RWPE1 (cell line): ENCODE results near the gene STAG1.

Experiments used
- CTCF ChIA-PET: fragments of 350-600 bp; sonication (Branson Sonifier 250); formaldehyde crosslinking; extraction: SDS; loops from one replicate; lab custom pipeline; 2021; lab: Yijun Ruan, JAX
- POLR2A ChIA-PET: fragments of 400-600 bp; formaldehyde crosslinking; extraction: SDS; loops from one replicate; lab custom pipeline; 2020; ENCODE audit warnings: antibody characterized with exemption; ENCODE audit not compliant: low non-redundant PET; lab: Yijun Ruan, JAX
- DNase-seq: peaks from one replicate; pipeline ENCODE4 v3.0.0; 2012; ENCODE audit warnings: low spot score
- H3K27ac ChIP-seq: fragments of 450-650 bp; 2 replicates; pipeline ENCODE4 v1.5.1; 2017
- CTCF ChIP-seq: fragments of 450-650 bp; conservative IDR thresholded peaks from 2 replicates; pipeline ENCODE4 v1.5.1; 2017; ENCODE audit warnings: low read depth, mild to moderate bottlenecking

STAG1 gene

DNA sequence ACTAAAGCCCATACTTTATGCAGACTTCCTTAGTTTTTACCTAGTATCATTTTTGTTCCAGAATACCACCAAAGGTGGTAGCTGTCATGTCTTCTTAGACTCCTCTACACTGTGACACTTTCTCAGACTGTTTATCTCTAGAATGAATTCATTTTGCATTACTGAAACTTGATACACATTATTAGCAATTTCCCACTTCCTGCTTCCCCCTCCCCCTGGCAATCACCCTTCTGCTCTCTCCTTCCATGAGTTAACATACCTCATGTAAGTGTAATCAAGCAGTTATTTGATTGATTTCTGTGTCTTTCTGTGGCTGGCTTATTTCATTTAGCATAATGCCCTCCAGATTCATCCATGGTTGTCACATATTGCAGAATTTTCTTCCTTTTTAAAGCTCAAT lies 204.9 kb downstream of the STAG1 start:
- no peak for TF ChIP-seq CTCF
- H3K27ac ChIP-seq = no peak overlapping the region
- ChIA-PET POLR2A (no interaction called here), CTCF (no interaction called here)
- peak; percentile 7 for DNase-seq

GRCh38 chr3:136546720-136547119 lies 205.5 kb downstream of the STAG1 start:
- H3K27ac ChIP-seq = no peak overlapping the region

GRCh38 chr3:136545664-136546268 lies 206.4 kb downstream of the STAG1 start:
- TF ChIP-seq CTCF = no peak
- DNase-seq = no peak
- H3K27ac ChIP-seq = no peak overlapping the region
- POLR2A ChIA-PET = no interaction called here
- CTCF ChIA-PET = interaction anchor here (0.6 kb wide), 1 partner anchor 62 kb away, joined by 6 read pairs; no protein-coding TSS in a partner anchor

More at GRCh38 chr3:136546720-136547119, 205.5 kb downstream of the STAG1 start:
- ChIA-PET POLR2A (no interaction called here), CTCF (no interaction called here)
- no peak for DNase-seq
- TF ChIP-seq CTCF = no peak

- no peak for DNase-seq
- no peak for TF ChIP-seq CTCF
- ChIA-PET POLR2A (no interaction called here), CTCF (interaction anchor here (0.7 kb wide), 2 partner anchors 37 to 1534 kb away, joined by 5 to 7 read pairs; no protein-coding TSS in a partner anchor)
- H3K27ac ChIP-seq = no peak overlapping the region
These were observed 207.6 kb downstream of the STAG1 start for GRCh38 chr3:136544532-136544931.

DNA sequence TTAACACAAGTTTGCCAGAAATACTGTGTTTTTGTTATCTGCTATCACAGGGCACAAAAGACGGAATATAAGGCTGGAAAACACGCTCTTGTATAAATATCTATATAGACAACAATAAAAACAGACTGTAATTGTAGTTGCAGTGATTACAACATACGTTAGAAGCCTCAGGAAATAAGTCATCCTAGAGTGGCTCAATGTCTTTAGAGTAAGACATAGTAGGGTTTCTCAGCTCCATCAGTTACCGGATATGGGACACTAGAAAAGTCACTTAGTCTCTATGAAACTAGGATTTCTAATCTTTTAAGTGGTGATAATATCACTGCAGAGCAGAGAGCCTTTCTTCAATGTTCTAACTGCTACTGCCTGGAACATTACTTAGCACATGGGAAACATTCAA lies 208.8 kb downstream of the STAG1 start:
- CTCF ChIA-PET = interaction anchor here (0.7 kb wide), 1 partner anchor 45 kb away, joined by 3 read pairs; no protein-coding TSS in a partner anchor
- TF ChIP-seq CTCF = no peak
- DNase-seq = no peak
- POLR2A ChIA-PET = no interaction called here
- H3K27ac ChIP-seq = no peak overlapping the region

DNA sequence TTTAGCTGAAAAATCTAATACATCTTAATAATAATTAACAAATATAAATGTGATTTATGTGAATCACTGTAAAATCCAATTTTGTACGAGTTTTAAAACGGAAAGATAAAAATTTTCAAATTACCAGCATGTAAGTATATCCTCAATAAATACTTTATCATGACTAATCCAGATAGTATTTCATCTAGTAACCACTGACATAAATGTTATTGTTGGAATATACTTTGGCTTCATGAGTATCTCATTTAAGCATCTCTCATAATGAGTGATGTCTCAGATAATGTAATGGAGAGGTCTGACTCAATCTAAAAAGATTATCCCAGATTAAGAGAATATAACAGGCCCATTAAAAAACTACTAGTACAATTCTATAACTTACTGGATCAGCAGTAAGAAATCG lies 216.3 kb downstream of the STAG1 start:
- ChIA-PET CTCF (no interaction called here), POLR2A (no interaction called here)
- DNase-seq = peak; percentile 14
- H3K27ac ChIP-seq = no peak overlapping the region
- TF ChIP-seq CTCF = no peak
